K562 (cell line): ENCODE data around the gene CNGA3. TPM values are rescaled to one million over a fixed set of nuclear protein-coding genes. Genes with fewer than 3 reads are reported as not detected.
A peak's percentile ranks its signal among the peaks of the same experiment; 100 is the strongest.

ENCODE experiments used
- CBX2 ChIP-seq: fragments of 200-600 bp; sonication (generic); IDR thresholded peaks from one replicate; pipeline ENCODE4 v1.6.1; 2012; ENCODE audit warnings: mild to moderate bottlenecking, low read length, inconsistent platforms; ENCODE audit not compliant: insufficient read depth, poor library complexity, severe bottlenecking
- EGR1 ChIP-seq: fragments of 450-650 bp; conservative IDR thresholded peaks from 2 replicates; pipeline ENCODE4 v1.6.1; 2017; ENCODE audit warnings: mild to moderate bottlenecking
- NBN ChIP-seq: fragments of 450-650 bp; IDR thresholded peaks from 2 replicates; pipeline ENCODE4 v1.6.1; 2016; ENCODE audit warnings: low read depth, mild to moderate bottlenecking
- RAD21 ChIP-seq, 2 experiments: fragments of 250-450 bp in 1 of 2; fragments of 450-650 bp in 1 of 2; sonication (Bioruptor Pico) in 1 of 2; formaldehyde crosslinking in 1 of 2; IDR thresholded peaks in 1 of 2; conservative IDR thresholded peaks in 1 of 2; 2 replicates each; pipeline versions ENCODE4 v1.4.0 to v1.8.0; 2020 to 2022; ENCODE audit warnings: mild to moderate bottlenecking in 2 of 2, moderate library complexity in 1 of 2
- RBM14 ChIP-seq: fragments of 200-400 bp; formaldehyde crosslinking; IDR thresholded peaks from 2 replicates; pipeline ENCODE4 v1.6.1; 2018; ENCODE audit warnings: low read depth, mild to moderate bottlenecking, low read length, moderate library complexity, borderline replicate concordance; ENCODE audit not compliant: insufficient read depth
- SMAD3 ChIP-seq: fragments of 450-650 bp; formaldehyde crosslinking; conservative IDR thresholded peaks from 2 replicates; pipeline ENCODE4 v1.4.0; 2020; ENCODE audit warnings: mild to moderate bottlenecking
- SMARCA5 ChIP-seq: fragments of 450-650 bp; IDR thresholded peaks from 2 replicates; pipeline ENCODE4 v1.6.1; 2016
- SMC3 ChIP-seq: conservative IDR thresholded peaks from 2 replicates; pipeline ENCODE4 v1.6.1; 2011; ENCODE audit warnings: low read depth, low read length, improper control_type of control experiment; ENCODE audit not compliant: insufficient read depth
- SOX6 ChIP-seq: fragments of 450-650 bp; IDR thresholded peaks from 2 replicates; pipeline ENCODE4 v1.6.1; 2014; ENCODE audit warnings: mild to moderate bottlenecking
- ZNF24 ChIP-seq: fragments of 450-650 bp; IDR thresholded peaks from 2 replicates; pipeline ENCODE4 v1.6.1; 2016
- polyA plus RNA-seq, 8 experiments: library from polyadenylated mRNA; depleted of rRNA in 4 of 8; stranded (reverse) in 5 of 8; unstranded in 3 of 8; fragments of >200 nt; fragmentation: Nextera tagmentation in 2 of 8; fragmentation: Illumina TruSeq in 1 of 8; extraction: Ambion mirVana in 2 of 8; extraction: Trizol in 1 of 8; gene quantifications; 2 replicates each; pipeline versions ENCODE4 v1.2.1 to v1.2.3, GENCODE V29; 2011 to 2014; ENCODE audit warnings: inconsistent platforms in 1 of 8, missing spikeins in 1 of 8
- total RNA-seq, 7 experiments: library from RNA; depleted of rRNA in 6 of 7; stranded (reverse); fragments of >200 nt in 6 of 7; fragmentation: Illumina TruSeq in 2 of 7; extraction: Trizol in 2 of 7; gene quantifications; 2 replicates each; pipeline versions ENCODE4 v1.2.1 to v1.2.3, GENCODE V29; 2011 to 2021; ENCODE audit warnings: low replicate concordance in 1 of 7
- TF ChIP-seq, protein P1 (sequence below), 3 experiments: fragments of 200-800 bp in 1 of 3; fragments of 250-450 bp in 1 of 3; fragments of 450-650 bp in 1 of 3; sonication (Bioruptor Pico) in 1 of 3; sonication (Bioruptor generic) in 1 of 3; formaldehyde crosslinking in 1 of 3; IDR thresholded peaks; 2 replicates each; pipeline versions ENCODE4 v1.6.1 to v1.8.0; 2016 to 2022; ENCODE audit warnings: mild to moderate bottlenecking in 2 of 3, missing genetic modification characterization in 2 of 3, missing compliant biosample characterization in 1 of 3, moderate library complexity in 1 of 3
- TF ChIP-seq, protein P2 (sequence below): sonication (generic); formaldehyde crosslinking; IDR thresholded peaks from 2 replicates; pipeline ENCODE4 v1.8.0; 2022; ENCODE audit warnings: missing genetic modification reagents, mild to moderate bottlenecking, moderate library complexity, borderline replicate concordance

Gene CNGA3
- total and polyA plus RNA-seq, 9 of the 15 experiments (the other 6 are each of a cell fraction or from before 2014, with no cell fraction given) = not detected

DNA sequence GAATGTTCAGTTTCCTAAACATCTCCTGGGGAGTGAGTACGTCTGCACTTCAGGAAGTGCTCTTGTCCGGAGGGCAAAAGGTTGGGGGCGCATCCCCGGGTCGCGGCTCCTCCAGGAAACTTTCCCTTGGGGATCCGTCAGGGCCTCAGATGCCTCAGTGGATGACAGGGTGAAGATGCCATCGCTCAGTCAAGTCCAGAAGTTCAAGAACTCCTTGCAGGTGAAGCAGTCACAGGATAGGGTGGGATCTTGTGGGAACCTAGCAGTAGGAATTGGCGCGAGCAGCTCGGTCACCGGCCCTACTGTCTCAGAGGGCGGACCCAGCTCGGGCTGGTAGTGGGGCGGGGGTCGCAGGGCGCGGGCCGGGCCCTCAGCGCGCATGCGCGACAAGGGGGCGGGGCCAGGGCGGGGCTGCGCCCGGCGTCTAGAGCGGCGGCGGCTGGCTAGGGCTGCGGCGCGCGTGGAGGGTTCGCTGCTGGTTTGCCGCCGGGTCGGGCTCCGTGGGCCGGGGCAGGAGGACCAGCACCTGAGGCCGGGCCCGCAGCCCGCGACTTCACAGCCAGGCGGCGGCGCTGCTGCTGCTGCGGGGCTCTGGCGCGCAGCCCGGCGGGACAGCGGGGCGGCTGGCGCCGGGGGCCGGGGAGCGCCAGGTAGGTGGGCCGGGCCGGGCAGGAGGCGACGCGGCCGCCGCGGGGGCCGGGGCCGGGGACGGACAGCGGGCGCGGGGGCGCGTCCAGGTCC, 98.3 kb downstream of the CNGA3 start, which contains the start of gene INPP4A (continued):
- TF ChIP-seq, protein P1, sequence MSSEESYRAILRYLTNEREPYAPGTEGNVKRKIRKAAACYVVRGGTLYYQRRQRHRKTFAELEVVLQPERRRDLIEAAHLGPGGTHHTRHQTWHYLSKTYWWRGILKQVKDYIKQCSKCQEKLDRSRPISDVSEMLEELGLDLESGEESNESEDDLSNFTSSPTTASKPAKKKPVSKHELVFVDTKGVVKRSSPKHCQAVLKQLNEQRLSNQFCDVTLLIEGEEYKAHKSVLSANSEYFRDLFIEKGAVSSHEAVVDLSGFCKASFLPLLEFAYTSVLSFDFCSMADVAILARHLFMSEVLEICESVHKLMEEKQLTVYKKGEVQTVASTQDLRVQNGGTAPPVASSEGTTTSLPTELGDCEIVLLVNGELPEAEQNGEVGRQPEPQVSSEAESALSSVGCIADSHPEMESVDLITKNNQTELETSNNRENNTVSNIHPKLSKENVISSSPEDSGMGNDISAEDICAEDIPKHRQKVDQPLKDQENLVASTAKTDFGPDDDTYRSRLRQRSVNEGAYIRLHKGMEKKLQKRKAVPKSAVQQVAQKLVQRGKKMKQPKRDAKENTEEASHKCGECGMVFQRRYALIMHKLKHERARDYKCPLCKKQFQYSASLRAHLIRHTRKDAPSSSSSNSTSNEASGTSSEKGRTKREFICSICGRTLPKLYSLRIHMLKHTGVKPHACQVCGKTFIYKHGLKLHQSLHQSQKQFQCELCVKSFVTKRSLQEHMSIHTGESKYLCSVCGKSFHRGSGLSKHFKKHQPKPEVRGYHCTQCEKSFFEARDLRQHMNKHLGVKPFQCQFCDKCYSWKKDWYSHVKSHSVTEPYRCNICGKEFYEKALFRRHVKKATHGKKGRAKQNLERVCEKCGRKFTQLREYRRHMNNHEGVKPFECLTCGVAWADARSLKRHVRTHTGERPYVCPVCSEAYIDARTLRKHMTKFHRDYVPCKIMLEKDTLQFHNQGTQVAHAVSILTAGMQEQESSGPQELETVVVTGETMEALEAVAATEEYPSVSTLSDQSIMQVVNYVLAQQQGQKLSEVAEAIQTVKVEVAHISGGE (CRISPR knock-in tag; IDR thresholded peaks at IDR 0.05) = peak in 1 of 3 experiments; percentile 74; a peak in 3 of 6 replicates
- TF ChIP-seq EGR1 (no peak), SMC3 (no peak), RAD21 (CRISPR knock-in tag; conservative IDR thresholded peaks at IDR 0.05 in 1 of 2, IDR thresholded peaks at IDR 0.05 in 1 of 2) (peak in 1 of 2 experiments; percentile 23; a peak in 2 of 4 replicates), SOX6 (no peak), RBM14 (no peak), SMARCA5 (no peak), NBN (no peak), ZNF24 (no peak), CBX2 (no peak), SMAD3 (CRISPR knock-in tag) (no peak)
- TF ChIP-seq, protein P2, sequence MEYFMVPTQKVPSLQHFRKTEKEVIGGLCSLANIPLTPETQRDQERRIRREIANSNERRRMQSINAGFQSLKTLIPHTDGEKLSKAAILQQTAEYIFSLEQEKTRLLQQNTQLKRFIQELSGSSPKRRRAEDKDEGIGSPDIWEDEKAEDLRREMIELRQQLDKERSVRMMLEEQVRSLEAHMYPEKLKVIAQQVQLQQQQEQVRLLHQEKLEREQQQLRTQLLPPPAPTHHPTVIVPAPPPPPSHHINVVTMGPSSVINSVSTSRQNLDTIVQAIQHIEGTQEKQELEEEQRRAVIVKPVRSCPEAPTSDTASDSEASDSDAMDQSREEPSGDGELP = 0 out of 2 replicates have a peak, but pooled peaks have one; percentile 33
